Hematopoietic multipotent progenitor cell treated with erythropoietin and hydrocortisone succinate and interleukin-3 and kit ligand, for 4 days (in vitro differentiated cells): ENCODE data around the gene EVC2.

Experiments used
- DNase-seq: peaks from one replicate; pipeline ENCODE4 v3.0.0-alpha.2; 2015

Gene EVC2

GRCh38 chr4:5746250-5746649 lies 37.9 kb upstream of the EVC2 start:
- DNase-seq: no peak

- no peak for DNase-seq
Measured at GRCh38 chr4:5742968-5743367, 34.6 kb upstream of the EVC2 start.

GRCh38 chr4:5742388-5742787 lies 34.0 kb upstream of the EVC2 start:
- no peak for DNase-seq

- no peak for DNase-seq
Measured at GRCh38 chr4:5738061-5738460, 29.7 kb upstream of the EVC2 start.

DNA sequence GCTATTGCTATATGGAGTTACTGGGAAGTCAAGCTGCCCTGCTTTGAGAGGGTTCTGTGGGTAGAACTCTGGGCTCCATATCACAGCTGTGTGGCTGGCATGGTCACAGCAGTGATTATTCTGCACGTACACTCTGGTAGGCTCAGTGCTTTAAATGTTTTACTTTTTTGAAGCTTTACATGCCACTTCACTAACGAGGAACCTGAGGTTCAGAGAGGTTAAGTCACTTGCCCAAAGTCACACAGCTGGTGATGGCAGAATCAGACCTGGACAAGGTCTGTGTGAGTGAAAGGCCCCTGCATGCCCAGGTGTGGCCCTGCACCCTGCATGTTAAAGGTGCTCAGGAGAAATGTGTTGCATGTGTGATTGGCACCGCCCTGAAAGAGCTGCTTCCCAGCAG lies 27.1 kb upstream of the EVC2 start:
- no peak for DNase-seq

DNA sequence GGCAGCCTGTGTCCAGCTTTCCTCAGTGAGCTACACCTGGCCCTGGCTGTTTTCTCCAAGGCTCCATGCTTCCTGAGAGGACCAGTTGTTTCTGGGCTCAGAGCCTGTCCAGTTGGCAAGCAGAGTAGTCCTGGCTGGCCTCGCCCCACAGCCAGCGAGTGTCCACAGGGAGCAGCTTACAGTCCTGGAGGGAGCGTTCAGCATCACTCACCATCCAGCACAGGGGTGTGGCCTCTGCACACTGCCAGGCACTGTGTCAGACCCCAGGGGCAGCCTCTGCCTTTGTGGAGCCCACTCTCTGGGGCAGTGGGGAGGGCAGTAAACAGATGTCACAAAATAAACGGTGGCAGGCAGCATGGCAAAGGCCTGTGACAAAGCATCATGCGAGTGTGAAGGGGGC lies 26.5 kb upstream of the EVC2 start:
- no peak for DNase-seq

DNA sequence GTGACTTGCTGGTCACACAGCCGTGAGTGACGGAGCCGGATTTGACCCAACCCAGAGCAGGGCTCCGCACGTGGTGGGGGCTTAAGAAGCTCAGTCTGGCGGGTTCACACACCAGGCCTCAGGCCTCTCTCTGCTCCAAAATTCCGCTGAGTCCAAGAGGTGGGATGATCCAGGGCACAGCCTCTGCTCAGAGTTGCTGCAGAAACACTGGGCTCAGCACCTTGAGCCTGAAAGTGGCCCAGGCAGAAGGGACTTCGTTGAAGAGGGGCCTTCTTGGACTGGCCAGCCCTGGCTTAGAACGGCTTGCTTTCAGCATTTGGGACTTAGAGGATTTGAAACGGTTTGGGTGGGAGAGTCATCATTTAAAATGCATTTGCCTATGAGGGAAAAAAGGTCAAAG lies 23.8 kb upstream of the EVC2 start:
- no peak for DNase-seq

DNA sequence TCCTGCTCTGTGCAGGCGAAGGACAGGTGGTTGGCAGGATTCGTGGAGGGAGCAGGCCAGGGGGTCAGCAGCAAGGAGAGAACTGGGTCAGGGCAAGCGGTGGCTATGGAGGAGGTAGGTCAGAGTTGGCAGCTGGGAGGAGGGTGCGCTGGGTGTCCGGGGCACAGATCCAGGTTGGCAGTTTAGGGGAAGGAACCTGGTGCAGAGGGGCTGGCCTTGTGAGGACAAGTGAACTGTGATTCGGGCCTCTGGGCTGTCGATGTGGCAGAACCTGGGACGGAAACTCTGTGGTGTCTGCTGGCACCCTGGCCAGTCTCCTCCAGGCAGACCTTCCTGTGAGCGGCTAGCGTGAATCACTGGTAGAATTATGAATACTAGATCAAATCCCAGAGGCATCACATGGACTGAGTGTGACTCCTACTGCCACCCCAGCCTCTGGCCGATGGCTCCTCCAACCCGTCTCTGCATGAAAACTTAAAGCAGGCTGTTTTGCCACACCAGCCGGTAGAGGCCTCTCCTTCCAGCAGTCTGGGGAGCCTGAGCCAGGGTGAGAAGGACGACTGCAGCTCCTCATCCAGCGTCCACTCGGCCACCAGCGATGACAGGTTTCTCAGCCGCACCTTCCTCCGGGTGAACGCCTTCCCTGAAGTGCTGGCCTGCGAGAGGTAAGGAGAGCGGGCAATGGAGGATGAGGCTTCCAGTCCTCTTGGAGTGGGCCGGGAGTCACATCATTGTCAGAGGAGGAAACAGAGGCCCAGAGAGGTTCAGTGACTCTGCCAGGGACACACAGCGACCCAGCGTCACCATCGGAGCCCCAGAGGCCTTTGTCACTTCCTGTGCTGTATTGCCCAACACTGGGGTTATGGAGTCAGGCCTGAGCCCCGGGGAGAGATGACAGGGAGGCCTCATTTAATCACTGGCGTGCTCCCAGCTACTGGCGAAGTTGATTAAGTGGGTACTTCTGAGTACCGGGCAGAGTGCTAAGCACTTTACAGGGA lies 22.9 kb upstream of the EVC2 start:
- no peak for DNase-seq

GRCh38 chr4:5730436-5730835 lies 22.1 kb upstream of the EVC2 start:
- no peak for DNase-seq

GRCh38 chr4:5728412-5728811 lies 20.1 kb upstream of the EVC2 start:
- peak; percentile 57 for DNase-seq

GRCh38 chr4:5724377-5724776 lies 16.0 kb upstream of the EVC2 start:
- DNase-seq: no peak

DNA sequence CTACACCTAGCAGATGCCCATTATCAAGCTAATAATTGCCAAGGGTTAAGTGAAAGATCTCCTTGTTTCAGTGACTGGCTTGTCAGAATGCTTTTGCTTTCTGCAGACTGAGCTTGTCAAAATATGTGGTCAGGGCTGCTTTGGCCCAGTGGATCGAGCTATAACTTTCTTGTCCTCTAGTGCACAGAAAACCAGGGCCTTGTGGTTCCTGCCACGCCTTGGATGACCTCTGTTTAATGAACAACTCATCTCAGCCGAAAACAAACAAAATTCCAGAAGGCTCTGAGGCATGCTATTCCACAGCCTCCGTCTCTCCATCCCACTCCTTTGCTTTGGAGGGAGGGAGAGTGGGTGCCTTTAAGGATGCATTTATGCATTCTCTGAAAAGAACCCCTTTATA lies 14.0 kb upstream of the EVC2 start:
- no peak for DNase-seq

GRCh38 chr4:5721923-5722322 lies 13.6 kb upstream of the EVC2 start:
- DNase-seq: no peak

DNA sequence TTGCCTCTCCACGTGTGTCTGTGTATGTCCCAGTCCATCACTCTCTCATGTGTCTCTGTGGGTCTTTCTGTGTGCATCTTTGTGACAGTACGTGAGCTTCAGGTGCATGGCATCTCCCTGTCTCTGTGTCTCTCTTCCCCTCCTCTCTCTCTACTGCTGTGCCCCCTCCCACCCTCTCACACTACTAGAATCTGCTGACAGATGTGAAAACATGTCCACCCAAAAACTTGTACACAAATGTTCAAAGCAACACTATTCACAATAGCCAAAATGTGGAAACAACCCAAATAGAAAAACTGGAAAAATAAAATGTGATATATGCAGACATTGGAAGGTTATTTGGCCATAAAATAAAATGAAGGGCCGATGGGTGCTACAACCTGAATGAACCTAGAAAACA lies 12.6 kb upstream of the EVC2 start:
- DNase-seq: no peak

GRCh38 chr4:5720157-5720850 lies 11.9 kb upstream of the EVC2 start:
- no peak for DNase-seq

DNA sequence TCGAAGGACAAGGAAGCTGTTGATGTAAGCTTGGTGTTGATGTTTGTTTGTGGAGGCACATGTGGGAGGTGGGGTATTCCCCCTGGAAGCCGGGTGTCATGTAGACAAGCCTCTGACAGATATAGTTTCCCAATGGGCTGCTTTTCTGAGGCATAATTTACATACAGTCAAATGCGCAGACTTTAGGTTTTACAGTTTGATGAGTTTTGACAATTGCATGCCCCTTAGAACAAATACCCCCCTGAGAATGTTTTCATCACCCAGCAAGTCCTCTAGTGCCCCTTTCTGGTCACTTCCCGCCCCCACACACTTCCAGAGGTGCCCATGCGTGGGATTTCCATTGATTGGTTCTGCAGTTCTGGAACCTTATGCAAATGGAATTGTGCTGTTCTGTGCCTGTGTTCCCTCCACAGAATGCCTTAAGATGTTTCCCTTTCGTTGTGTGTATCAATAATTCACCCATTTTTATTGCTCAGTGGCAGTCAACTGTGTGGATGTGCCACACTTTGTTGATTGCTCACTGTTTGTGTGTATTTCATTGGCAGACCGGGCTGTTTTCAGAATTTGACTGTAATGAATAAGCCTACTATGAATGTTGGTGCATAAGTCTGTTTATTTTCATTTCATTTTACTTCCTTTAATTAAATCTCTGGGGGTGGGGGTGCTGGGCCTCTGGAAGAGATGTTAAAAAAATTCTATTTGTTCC lies 11.1 kb upstream of the EVC2 start:
- DNase-seq: no peak

DNA sequence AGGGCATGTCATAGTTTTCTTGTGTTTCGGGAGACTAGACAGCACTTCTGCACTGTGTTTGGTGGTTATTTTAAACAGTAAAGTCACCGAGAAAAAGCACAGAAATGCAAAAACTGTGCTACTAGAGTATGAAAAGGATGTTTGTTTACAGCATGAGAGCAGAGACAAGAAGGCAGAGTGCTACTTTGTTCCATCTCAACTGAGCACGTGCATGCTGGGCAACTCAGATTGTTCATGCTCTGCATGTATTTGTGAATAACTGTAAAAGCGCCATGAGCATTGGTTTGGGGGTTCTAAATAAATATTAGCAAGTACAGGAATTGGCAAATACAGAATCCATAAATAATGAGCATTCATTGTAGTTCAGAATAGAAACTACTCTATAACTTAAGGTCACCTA lies 10.1 kb upstream of the EVC2 start:
- no peak for DNase-seq

- no peak for DNase-seq
Measured at GRCh38 chr4:5717449-5718158, 9.2 kb upstream of the EVC2 start.

GRCh38 chr4:5716391-5716790 lies 8.0 kb upstream of the EVC2 start:
- no peak for DNase-seq

DNA sequence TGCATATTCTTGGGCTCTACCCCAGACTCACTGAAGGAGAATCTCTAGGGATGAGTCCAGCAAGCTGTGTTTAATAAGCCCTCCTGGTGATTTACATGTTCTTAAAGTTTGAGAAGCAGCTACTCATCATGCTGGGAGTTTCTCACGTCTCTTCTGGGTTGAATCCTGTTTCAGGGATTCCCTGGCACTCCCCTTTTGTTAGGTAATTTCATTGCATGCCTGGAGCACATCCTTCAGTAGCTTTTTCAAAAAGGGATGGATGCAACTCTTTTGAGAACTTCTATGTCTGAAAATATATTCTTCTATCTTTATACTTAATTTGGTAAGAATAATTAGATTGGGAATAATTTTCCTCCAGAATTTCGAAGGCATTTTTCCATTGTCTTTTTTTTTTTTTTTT lies 7.0 kb upstream of the EVC2 start:
- no peak for DNase-seq

DNA sequence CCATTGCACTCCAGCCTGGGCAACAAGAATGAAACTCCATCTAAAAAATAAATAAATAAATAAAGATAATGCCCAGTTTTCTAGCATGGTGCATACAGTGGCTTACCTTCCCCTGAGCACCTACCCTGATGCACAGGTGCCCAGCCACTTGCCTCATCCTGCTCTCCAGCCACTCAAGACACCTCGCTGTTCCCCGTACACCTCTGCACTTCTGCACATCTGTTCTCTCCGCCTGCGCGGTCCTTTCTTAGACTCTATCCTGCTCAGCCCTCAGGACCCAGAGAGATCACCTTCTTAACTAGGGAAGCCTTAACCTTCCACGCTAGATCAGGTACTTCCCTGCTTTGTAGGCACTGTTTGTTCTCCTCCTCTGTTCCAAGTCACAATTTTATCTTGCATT lies 5.5 kb upstream of the EVC2 start:
- DNase-seq: no peak

- no peak for DNase-seq
Measured at GRCh38 chr4:5712931-5713330, 4.6 kb upstream of the EVC2 start.

GRCh38 chr4:5712517-5712916 lies 4.2 kb upstream of the EVC2 start:
- DNase-seq: no peak
